Retina (tissue), 1 donor: Measurements from ENCODE around the gene CDAN1.
A peak's percentile ranks its signal among the peaks of the same experiment; 100 is the strongest.
"Not testable (repeated sequence)": the region's sequence is repeated elsewhere in the genome, so short reads cannot be mapped to it uniquely, and the experiment has no call there.

Experiments
- DNase-seq: peaks from one replicate; pipeline ENCODE4 v3.0.0-alpha.2; 2016

Gene CDAN1

GRCh38 chr15:42707873-42708544 is 28.9 kb downstream of the CDAN1 start:
- DNase-seq: no peak

GRCh38 chr15:42707068-42707467 is 29.9 kb downstream of the CDAN1 start:
- no peak for DNase-seq

- DNase-seq: no peak
Observed at GRCh38 chr15:42705336-42705735, 31.6 kb downstream of the CDAN1 start.

- peak; percentile 70 for DNase-seq
Observed at GRCh38 chr15:42704492-42704926, 32.4 kb downstream of the CDAN1 start.

- DNase-seq: no peak
Observed at GRCh38 chr15:42696626-42697025, 40.3 kb downstream of the CDAN1 start.

GRCh38 chr15:42695527-42696071 is 41.3 kb downstream of the CDAN1 start:
- DNase-seq: no peak

GRCh38 chr15:42694398-42694797 is 42.5 kb downstream of the CDAN1 start:
- no peak for DNase-seq

GRCh38 chr15:42693942-42694341 is 43.0 kb downstream of the CDAN1 start:
- no peak for DNase-seq

GRCh38 chr15:42693496-42693895 is 43.4 kb downstream of the CDAN1 start:
- DNase-seq: no peak

- DNase-seq: no peak
Observed at GRCh38 chr15:42692997-42693396, 43.9 kb downstream of the CDAN1 start.

- no peak for DNase-seq
Observed at GRCh38 chr15:42692536-42692935, 44.4 kb downstream of the CDAN1 start.

GRCh38 chr15:42691770-42692169 is 45.2 kb downstream of the CDAN1 start:
- DNase-seq: no peak

- no peak for DNase-seq
Observed at GRCh38 chr15:42691308-42691707, 45.6 kb downstream of the CDAN1 start.

- no peak for DNase-seq
Observed at GRCh38 chr15:42688301-42688700, 48.6 kb downstream of the CDAN1 start.

- DNase-seq: no peak
Observed at GRCh38 chr15:42687740-42688139, 49.2 kb downstream of the CDAN1 start.

GRCh38 chr15:42686281-42686680 is 50.6 kb downstream of the CDAN1 start:
- DNase-seq: no peak

- DNase-seq: no peak
Observed at GRCh38 chr15:42681119-42681518, 55.8 kb downstream of the CDAN1 start.

- DNase-seq: not testable (repeated sequence)
Observed at GRCh38 chr15:42680142-42680482, 56.8 kb downstream of the CDAN1 start.

- DNase-seq: no peak
Observed at GRCh38 chr15:42679285-42680141, 57.4 kb downstream of the CDAN1 start.

GRCh38 chr15:42675021-42675420 is 61.9 kb downstream of the CDAN1 start:
- no peak for DNase-seq

- no peak for DNase-seq
Observed at GRCh38 chr15:42674472-42674871, 62.5 kb downstream of the CDAN1 start.
